Peyer's patch (tissue), 4 donors: ENCODE measurements around the gene MEF2D.

Source experiments
- CTCF ChIP-seq, 6 experiments: fragments of 450-650 bp in 4 of 6; fragments of 200-600 bp in 2 of 6; sonication (generic) in 1 of 6; IDR thresholded peaks; one replicate each; pipeline ENCODE4 v1.5.1; 2017 to 2019; ENCODE audit warnings: antibody characterized with exemption in 6 of 6, mild to moderate bottlenecking in 3 of 6, moderate library complexity in 1 of 6
- POLR2A ChIP-seq, 2 donors: fragments of 450-650 bp; IDR thresholded peaks; one replicate each; pipeline ENCODE4 v1.5.1; 2017; ENCODE audit warnings: antibody characterized with exemption in 2 of 2, mild to moderate bottlenecking in 2 of 2, moderate library complexity in 2 of 2

- TF ChIP-seq POLR2A (IDR thresholded peaks at IDR 0.05), result peak; percentile 80 to 95
- TF ChIP-seq CTCF (IDR thresholded peaks at IDR 0.05), result peak in 5 of 6 experiments; percentile 36 to 65 (median 58)
Observed at GRCh38 chr1:156500793-156501506, 375 bp upstream of the MEF2D start.
